Measurements from ENCODE around the gene CARD16.
"Not testable (repeated sequence)": the region's sequence is repeated elsewhere in the genome, so short reads cannot be mapped to it uniquely, and the experiment has no call there.

DNA sequence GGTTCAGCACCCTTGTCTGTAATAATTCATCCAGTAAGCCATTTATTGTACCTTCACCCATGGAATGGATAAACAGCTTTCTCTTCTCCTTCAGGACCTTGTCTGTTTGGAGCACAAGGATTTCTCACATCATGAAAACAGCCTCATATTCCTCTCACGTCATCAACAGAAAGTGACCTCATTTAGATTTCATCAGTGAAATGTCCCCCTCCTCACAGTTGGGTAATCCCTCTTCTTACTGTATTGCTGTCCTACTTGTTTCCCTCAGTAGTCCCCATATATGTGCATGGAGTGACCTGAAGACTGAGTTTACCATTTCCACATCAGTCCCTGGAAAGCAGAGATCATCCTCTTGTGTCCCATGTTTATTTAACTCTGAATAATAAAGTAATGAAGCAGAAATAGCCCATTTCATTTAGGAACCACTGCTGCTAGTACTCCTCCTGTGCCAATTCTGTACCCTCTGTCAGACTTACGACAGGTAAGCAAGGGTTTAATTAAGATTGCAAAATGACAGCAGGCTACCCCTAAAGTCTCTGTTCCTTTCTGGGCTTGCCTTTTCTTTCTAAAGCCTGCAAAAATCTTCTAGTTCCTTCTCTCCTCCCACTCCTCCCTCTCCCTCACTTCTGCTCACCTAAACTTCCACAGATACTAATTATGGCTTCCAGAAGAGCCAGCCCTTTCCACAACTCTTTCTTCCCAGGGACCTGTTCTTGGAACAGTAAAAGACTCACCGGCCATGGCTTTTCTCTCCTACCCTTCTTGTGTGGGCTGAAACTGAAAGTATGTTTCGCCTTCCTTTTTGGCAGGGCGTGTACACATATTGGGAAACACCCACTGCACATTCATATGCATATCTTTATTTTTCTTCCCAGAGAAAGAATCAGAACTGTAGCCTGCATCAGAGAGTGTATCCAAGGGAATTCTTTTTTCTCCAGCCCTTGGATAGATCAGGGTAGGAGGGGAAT, at the start of gene CARD16:
- TF ChIP-seq, protein P1, sequence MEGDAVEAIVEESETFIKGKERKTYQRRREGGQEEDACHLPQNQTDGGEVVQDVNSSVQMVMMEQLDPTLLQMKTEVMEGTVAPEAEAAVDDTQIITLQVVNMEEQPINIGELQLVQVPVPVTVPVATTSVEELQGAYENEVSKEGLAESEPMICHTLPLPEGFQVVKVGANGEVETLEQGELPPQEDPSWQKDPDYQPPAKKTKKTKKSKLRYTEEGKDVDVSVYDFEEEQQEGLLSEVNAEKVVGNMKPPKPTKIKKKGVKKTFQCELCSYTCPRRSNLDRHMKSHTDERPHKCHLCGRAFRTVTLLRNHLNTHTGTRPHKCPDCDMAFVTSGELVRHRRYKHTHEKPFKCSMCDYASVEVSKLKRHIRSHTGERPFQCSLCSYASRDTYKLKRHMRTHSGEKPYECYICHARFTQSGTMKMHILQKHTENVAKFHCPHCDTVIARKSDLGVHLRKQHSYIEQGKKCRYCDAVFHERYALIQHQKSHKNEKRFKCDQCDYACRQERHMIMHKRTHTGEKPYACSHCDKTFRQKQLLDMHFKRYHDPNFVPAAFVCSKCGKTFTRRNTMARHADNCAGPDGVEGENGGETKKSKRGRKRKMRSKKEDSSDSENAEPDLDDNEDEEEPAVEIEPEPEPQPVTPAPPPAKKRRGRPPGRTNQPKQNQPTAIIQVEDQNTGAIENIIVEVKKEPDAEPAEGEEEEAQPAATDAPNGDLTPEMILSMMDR (IDR thresholded peaks at IDR 0.05): not testable (repeated sequence)
- TF ChIP-seq MXI1 (IDR thresholded peaks at IDR 0.05; ENCODE audit: low read depth, low read length); GATA2 (CRISPR knock-in tag; IDR thresholded peaks at IDR 0.05); RFX5 (IDR thresholded peaks at IDR 0.05; ENCODE audit: low read length); EP300 (IDR thresholded peaks at IDR 0.05; ENCODE audit: borderline replicate concordance in 1 of 2, low read depth in 1 of 2, low read length in 1 of 2); NRF1 (IDR thresholded peaks at IDR 0.05; ENCODE audit: low read depth, low read length); RXRA (IDR thresholded peaks at IDR 0.05; ENCODE audit: borderline replicate concordance, low read depth); GABPA (IDR thresholded peaks at IDR 0.05; ENCODE audit: low read depth); TCF12 (IDR thresholded peaks at IDR 0.05); POLR2AphosphoS5 (IDR thresholded peaks at IDR 0.05; ENCODE audit: low read depth, low read length); FOXM1 (IDR thresholded peaks at IDR 0.05; ENCODE audit: low read depth): not testable (repeated sequence)
- TF ChIP-seq, protein P2, sequence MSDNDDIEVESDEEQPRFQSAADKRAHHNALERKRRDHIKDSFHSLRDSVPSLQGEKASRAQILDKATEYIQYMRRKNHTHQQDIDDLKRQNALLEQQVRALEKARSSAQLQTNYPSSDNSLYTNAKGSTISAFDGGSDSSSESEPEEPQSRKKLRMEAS (IDR thresholded peaks at IDR 0.05; ENCODE audit: low read depth): not testable (repeated sequence)

Measured in SK-N-SH (cell line).